Endothelial cell (in vitro differentiated cells): Measurements from ENCODE around the gene KCNE5. TPM values are rescaled to one million over a fixed set of nuclear protein-coding genes. Genes with fewer than 3 reads are reported as not detected.
"Not testable (repeated sequence)": the region's sequence is repeated elsewhere in the genome, so short reads cannot be mapped to it uniquely, and the experiment has no call there.

Source experiments
- DNase-seq: peaks from one replicate; pipeline ENCODE4 v3.0.0; 2021; ENCODE audit warnings: low spot score
- H3K27ac Mint-ChIP-seq: one replicate; pipeline ENCODE4 v1.8.0; 2021; ENCODE audit warnings: mixed read lengths, inconsistent platforms; ENCODE audit not compliant: unreplicated experiment
- H3K27me3 Mint-ChIP-seq: one replicate; pipeline ENCODE4 v1.8.0; 2021; ENCODE audit warnings: mild to moderate bottlenecking, moderate library complexity, mixed read lengths, inconsistent platforms; ENCODE audit not compliant: unreplicated experiment
- H3K36me3 Mint-ChIP-seq: one replicate; pipeline ENCODE4 v1.8.0; 2021; ENCODE audit warnings: mild to moderate bottlenecking, low read depth, mixed read lengths, inconsistent platforms; ENCODE audit not compliant: unreplicated experiment
- H3K4me1 Mint-ChIP-seq: one replicate; pipeline ENCODE4 v1.8.0; 2021; ENCODE audit warnings: mild to moderate bottlenecking, mixed read lengths, inconsistent platforms; ENCODE audit not compliant: unreplicated experiment
- H3K4me3 Mint-ChIP-seq: one replicate; pipeline ENCODE4 v1.8.0; 2021; ENCODE audit warnings: mild to moderate bottlenecking, mixed read lengths, inconsistent platforms; ENCODE audit not compliant: unreplicated experiment
- H3K9me3 Mint-ChIP-seq: one replicate; pipeline ENCODE4 v1.8.0; 2021; ENCODE audit warnings: mixed read lengths, inconsistent platforms; ENCODE audit not compliant: unreplicated experiment
- total RNA-seq: library from RNA; stranded (reverse); fragmentation: NEBNext Ultra II Directional; extraction: Animal tissue kit (Norgen Biotek cat#: 25700); gene quantifications from one replicate; pipeline ENCODE4 v1.2.1, GENCODE V29; 2021; ENCODE audit not compliant: unreplicated experiment
- TF ChIP-seq, protein P1 (sequence below): fragments of 200-600 bp; sonication (generic); IDR thresholded peaks from one replicate; pipeline ENCODE4 v1.5.0; 2021; ENCODE audit warnings: antibody characterized with exemption; ENCODE audit not compliant: unreplicated experiment

KCNE5 gene
- total RNA-seq, 1 donor from 2014 or later, result 9.4 TPM

DNA sequence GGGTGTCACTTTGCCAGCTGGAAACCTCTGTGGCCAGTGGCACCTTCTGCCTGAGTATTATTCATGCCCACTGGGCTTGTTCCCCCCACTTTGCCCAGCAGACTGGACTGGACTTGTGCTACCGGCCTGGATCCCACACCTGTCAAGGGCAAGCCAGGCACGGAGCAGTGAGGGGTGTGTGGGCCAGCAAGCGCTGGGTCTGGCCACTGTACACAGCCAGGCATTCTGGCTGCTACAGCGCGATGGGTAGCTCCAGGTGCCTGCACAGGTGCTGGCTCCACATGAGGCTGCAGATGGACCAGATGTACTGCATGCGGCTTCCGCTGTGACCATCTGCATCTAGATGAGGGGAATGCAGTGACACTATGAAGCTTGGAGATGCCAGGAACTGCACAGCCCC is 39.5 kb downstream of the KCNE5 start:
- TF ChIP-seq, protein P1, sequence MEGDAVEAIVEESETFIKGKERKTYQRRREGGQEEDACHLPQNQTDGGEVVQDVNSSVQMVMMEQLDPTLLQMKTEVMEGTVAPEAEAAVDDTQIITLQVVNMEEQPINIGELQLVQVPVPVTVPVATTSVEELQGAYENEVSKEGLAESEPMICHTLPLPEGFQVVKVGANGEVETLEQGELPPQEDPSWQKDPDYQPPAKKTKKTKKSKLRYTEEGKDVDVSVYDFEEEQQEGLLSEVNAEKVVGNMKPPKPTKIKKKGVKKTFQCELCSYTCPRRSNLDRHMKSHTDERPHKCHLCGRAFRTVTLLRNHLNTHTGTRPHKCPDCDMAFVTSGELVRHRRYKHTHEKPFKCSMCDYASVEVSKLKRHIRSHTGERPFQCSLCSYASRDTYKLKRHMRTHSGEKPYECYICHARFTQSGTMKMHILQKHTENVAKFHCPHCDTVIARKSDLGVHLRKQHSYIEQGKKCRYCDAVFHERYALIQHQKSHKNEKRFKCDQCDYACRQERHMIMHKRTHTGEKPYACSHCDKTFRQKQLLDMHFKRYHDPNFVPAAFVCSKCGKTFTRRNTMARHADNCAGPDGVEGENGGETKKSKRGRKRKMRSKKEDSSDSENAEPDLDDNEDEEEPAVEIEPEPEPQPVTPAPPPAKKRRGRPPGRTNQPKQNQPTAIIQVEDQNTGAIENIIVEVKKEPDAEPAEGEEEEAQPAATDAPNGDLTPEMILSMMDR, result no peak
- Mint-ChIP-seq H3K9me3 (no peaks in the 10 kb centered on the region), H3K36me3 (no peaks in the 10 kb centered on the region), H3K4me3 (no peak overlapping the region), H3K4me1 (no peaks in the 10 kb centered on the region), H3K27me3 (peaks cover 2% of the 10 kb centered on the region), H3K27ac (no peak overlapping the region)
- no peak for DNase-seq

DNA sequence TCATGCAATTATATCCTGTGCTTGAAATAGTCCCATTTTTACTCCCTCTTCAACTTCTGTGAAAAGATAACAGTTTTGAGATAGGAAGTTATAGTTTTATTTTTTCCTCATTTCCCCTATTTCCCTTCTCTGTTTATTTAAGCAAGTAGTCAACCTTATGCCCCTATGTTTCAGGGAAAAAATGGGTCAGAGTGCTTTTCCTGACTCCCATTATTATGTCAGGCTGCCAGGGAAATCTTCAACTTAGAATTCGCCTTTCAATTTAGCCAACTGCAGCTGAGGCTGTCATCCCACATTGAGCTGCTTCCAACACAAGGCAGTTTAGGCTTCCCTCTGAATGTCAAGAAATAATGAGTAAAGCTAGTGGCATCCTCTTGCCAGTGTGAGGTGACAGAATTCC is 46.1 kb downstream of the KCNE5 start:
- Mint-ChIP-seq H3K27me3 (peaks cover 2% of the 10 kb centered on the region), H3K27ac (no peak overlapping the region), H3K4me1 (no peaks in the 10 kb centered on the region), H3K9me3 (no peaks in the 10 kb centered on the region), H3K4me3 (no peak overlapping the region), H3K36me3 (no peaks in the 10 kb centered on the region)
- DNase-seq, result no peak
- TF ChIP-seq, protein P1, result no peak

DNA sequence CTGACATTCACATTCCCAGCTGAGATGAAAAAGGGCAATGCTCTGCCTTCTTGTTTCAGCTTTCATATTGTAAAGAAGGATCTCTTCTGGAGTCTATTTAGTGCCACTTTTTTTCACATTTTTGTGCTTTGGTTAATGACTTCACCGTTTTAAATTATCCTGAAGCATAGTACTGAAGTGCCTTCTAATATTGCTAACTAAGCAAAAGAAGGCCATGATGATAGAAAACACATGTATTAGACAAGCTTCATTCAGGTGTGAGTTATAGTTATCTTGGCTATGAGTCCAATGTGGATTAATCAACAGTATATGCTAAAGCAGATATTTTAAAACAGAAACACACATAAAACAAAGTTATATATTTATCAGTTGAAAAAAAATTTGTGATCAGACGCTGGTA is 47.9 kb downstream of the KCNE5 start:
- H3K4me3 Mint-ChIP-seq, result no peak overlapping the region
- H3K9me3 Mint-ChIP-seq, result no peaks in the 10 kb centered on the region
- H3K4me1 Mint-ChIP-seq, result no peaks in the 10 kb centered on the region
- no peaks in the 10 kb centered on the region for H3K36me3 Mint-ChIP-seq
- TF ChIP-seq, protein P1, result no peak
- peaks cover 3% of the 10 kb centered on the region for H3K27me3 Mint-ChIP-seq
- DNase-seq, result no peak
- H3K27ac Mint-ChIP-seq, result no peak overlapping the region

DNA sequence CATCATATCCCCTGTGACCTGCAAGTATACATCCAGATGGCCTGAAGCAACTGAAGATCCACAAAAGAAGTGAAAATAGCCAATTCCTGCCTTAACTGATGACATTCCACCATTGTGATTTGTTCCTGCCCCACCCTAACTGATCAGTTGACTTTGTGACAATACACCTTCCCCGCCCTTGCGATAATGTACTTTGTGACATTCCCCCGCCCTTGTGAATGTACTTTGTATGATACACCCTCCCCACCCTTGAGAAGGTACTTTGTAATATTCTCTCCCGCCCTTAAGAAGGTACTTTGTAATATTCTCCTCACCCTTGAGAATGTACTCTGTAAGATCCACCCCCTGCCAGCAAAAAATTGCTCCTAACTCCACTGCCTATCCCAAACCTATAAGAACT is 48.9 kb downstream of the KCNE5 start:
- not testable (repeated sequence) for DNase-seq, H3K27ac Mint-ChIP-seq, H3K27me3 Mint-ChIP-seq, H3K4me3 Mint-ChIP-seq, H3K9me3 Mint-ChIP-seq, H3K4me1 Mint-ChIP-seq, H3K36me3 Mint-ChIP-seq

Other genes starting within 250 kb of the KCNE5 start
- gene GUCY2F, start 143.1 kb downstream of the KCNE5 start, total RNA-seq, result not detected
- 9.5 TPM for gene NXT2, start 88.3 kb downstream of the KCNE5 start, total RNA-seq
- gene ACSL4, start 108.1 kb upstream of the KCNE5 start, total RNA-seq, result 33.2 TPM